Upper lobe of left lung (tissue), 4 donors: Measurements from ENCODE around the gene CALCR.

Experiments used
- CTCF ChIP-seq, 6 experiments: fragments of 450-650 bp in 4 of 6; fragments of 200-600 bp in 2 of 6; sonication (generic) in 2 of 6; IDR thresholded peaks; one replicate each; pipeline ENCODE4 v1.5.1; 2016 to 2019; ENCODE audit warnings: antibody characterized with exemption in 6 of 6
- EP300 ChIP-seq, 4 donors: sonication (generic); formaldehyde crosslinking; IDR thresholded peaks; one replicate each; pipeline ENCODE4 v1.5.1; 2017; ENCODE audit warnings: antibody characterized with exemption in 4 of 4, control low read depth in 2 of 4

GRCh38 chr7:93563584-93563983 lies 10.9 kb downstream of the CALCR start:
- no peak for TF ChIP-seq EP300 (IDR thresholded peaks at IDR 0.05)
- no peak for TF ChIP-seq CTCF (IDR thresholded peaks at IDR 0.05)
